Right lobe of liver (tissue), 4 donors: ENCODE measurements around the gene PFKP.

Experiments used
- CTCF ChIP-seq, 4 donors: fragments of 200-600 bp in 3 of 4; fragments of 450-650 bp in 1 of 4; IDR thresholded peaks; one replicate each; pipeline versions ENCODE4 v1.5.1 to v1.8.0; 2016 to 2022; ENCODE audit warnings: antibody characterized with exemption in 4 of 4, mild to moderate bottlenecking in 2 of 4
- POLR2A ChIP-seq: fragments of 450-650 bp; IDR thresholded peaks from one replicate; pipeline ENCODE4 v1.6.1; 2017; ENCODE audit warnings: antibody characterized with exemption, mild to moderate bottlenecking
- donor health status: DM: no; HTN: no; CAD: no.
- donor health status: DM: no; HTN: no; CAD: no.
- donor health status: DM: no; HTN: yes; CAD: no.

DNA sequence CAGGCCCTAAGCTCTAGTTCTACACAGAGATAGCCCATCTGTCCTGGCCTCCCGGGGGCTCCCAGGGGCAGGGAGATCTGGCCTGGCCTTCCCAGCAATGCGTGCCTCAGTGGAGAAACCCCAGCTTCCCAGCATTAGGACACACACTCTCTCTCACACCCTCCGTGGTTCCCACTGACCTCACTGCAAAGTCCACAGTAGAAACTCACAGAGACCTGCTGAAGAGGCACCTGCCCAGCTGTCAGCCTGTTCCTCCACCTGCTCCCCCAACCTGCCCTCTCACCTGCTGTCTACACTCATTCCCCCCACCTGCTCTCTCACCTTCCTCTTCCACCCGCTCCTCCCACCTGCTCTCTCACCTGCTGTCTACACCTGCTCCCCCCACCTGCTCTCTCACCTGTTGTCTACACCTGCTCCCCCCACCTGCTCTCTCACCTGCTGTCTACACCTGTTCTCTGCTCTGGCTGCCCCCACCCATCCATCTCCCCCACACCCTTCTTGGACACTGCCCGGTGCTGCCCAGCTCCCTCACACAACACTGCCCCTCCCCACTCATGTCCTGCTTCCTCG lies 21.1 kb upstream of the PFKP start:
- TF ChIP-seq CTCF (IDR thresholded peaks at IDR 0.05) (no peak), POLR2A (no peak)
